AG04450 (cell line): ENCODE data around the gene CPNE5. TPM values are rescaled to one million over a fixed set of nuclear protein-coding genes. Genes with fewer than 3 reads are reported as not detected.

Source experiments
- CTCF ChIA-PET: fragments of 300-600, 350-600 bp; formaldehyde crosslinking; extraction: SDS; loops from one replicate; lab custom pipeline; 2022; ENCODE audit warnings: antibody characterized with exemption, inconsistent platforms; lab: Charles Lee
- POLR2A ChIA-PET: fragments of 350-600 bp; formaldehyde crosslinking; extraction: SDS; loops from one replicate; lab custom pipeline; 2021; ENCODE audit warnings: antibody characterized with exemption, inconsistent platforms; lab: Yijun Ruan, JAX
- DNase-seq: peaks from one replicate; pipeline ENCODE4 v3.0.0-alpha.2; 2011; ENCODE audit warnings: low read depth, low spot score
- H3K27ac ChIP-seq: one replicate; pipeline ENCODE4 v1.5.1; 2012; ENCODE audit warnings: low read depth, low read length, control low read depth
- H3K27me3 ChIP-seq: one replicate; pipeline ENCODE4 v1.6.0; 2012; ENCODE audit warnings: low read length; ENCODE audit not compliant: control insufficient read depth, insufficient read depth
- H3K4me3 ChIP-seq: 2 replicates; pipeline ENCODE4 v1.5.1; 2011; ENCODE audit warnings: mild to moderate bottlenecking, low read depth, low read length, control low read depth
- H3K9me3 ChIP-seq: 2 replicates; pipeline ENCODE4 v1.5.1; 2012; ENCODE audit warnings: low read length; ENCODE audit not compliant: control insufficient read depth, insufficient read depth
- CTCF ChIP-seq: IDR thresholded peaks from 2 replicates; pipeline ENCODE4 v1.5.1; 2011; ENCODE audit warnings: low read depth, low read length, control low read depth, inconsistent platforms
- polyA plus RNA-seq: library from polyadenylated mRNA; depleted of rRNA; stranded (reverse); fragments of >200 nt; gene quantifications from 2 replicates; pipeline ENCODE4 v1.2.3, GENCODE V29; 2011

The CPNE5 gene
- polyA plus RNA-seq, 1 experiment = 0.10 TPM

- ChIA-PET POLR2A (no interaction called here), CTCF (no interaction called here)
- Histone ChIP-seq H3K27ac (no peak overlapping the region), H3K9me3 (no peaks in the 10 kb centered on the region), H3K27me3 (peaks cover 5% of the 10 kb centered on the region), H3K4me3 (no peak overlapping the region)
- TF ChIP-seq CTCF = no peak
- no peak for DNase-seq
Observed at GRCh38 chr6:36821581-36822335, 17.5 kb downstream of the CPNE5 start.

- peak; percentile 21 for DNase-seq
- no peaks in the 10 kb centered on the region for H3K9me3 ChIP-seq
- H3K27ac ChIP-seq = peak overlapping the region; percentile 40
- H3K27me3 ChIP-seq = peaks cover 5% of the 10 kb centered on the region
- ChIA-PET POLR2A (interaction anchor here (0.7 kb wide), 1 partner anchor 164 kb away, joined by 3 read pairs; no protein-coding TSS in a partner anchor), CTCF (interaction anchor here (0.9 kb wide), 1 partner anchor 14 kb away, joined by 3 read pairs; no protein-coding TSS in a partner anchor)
- H3K4me3 ChIP-seq = no peak overlapping the region
- TF ChIP-seq CTCF = no peak
Observed at GRCh38 chr6:36820700-36821580, 18.3 kb downstream of the CPNE5 start.

DNA sequence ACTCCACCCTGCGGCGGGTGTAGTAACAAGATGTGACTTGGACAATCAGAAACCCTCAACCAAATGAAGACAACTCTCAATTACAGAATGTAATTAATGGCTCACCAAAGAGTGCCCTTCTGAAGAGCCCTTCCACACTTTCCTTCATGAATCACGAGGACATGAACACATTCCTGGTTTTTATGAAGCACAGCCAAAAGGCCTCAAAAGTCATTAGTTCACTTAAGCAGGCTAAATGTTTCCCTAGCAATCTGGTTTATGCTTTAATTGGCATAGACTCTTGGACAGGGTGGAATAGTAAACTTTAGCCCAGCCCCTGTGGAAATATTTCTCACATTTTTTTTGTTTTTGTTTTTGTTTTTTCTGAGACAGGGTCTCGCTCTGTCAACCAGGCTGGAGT, 20.5 kb downstream of the CPNE5 start:
- Histone ChIP-seq H3K9me3 (no peaks in the 10 kb centered on the region), H3K4me3 (no peak overlapping the region), H3K27me3 (peaks cover 4% of the 10 kb centered on the region), H3K27ac (no peak overlapping the region)
- no peak for TF ChIP-seq CTCF
- POLR2A ChIA-PET = no interaction called here
- no peak for DNase-seq
- CTCF ChIA-PET = no interaction called here

- no peak overlapping the region for H3K27ac ChIP-seq
- peaks cover 4% of the 10 kb centered on the region for H3K27me3 ChIP-seq
- ChIA-PET CTCF (no interaction called here), POLR2A (no interaction called here)
- TF ChIP-seq CTCF = no peak
- H3K9me3 ChIP-seq = no peaks in the 10 kb centered on the region
- no peak overlapping the region for H3K4me3 ChIP-seq
- DNase-seq = no peak
Observed at GRCh38 chr6:36817847-36818246, 21.4 kb downstream of the CPNE5 start.
